Suppressor macrophage treated with lipopolysaccharide for 4 hours (primary cell): ENCODE measurements around the gene CMTM8.

ENCODE experiments used
- DNase-seq: peaks from one replicate; pipeline ENCODE4 v3.0.0-alpha.2; 2020

Gene CMTM8

DNA sequence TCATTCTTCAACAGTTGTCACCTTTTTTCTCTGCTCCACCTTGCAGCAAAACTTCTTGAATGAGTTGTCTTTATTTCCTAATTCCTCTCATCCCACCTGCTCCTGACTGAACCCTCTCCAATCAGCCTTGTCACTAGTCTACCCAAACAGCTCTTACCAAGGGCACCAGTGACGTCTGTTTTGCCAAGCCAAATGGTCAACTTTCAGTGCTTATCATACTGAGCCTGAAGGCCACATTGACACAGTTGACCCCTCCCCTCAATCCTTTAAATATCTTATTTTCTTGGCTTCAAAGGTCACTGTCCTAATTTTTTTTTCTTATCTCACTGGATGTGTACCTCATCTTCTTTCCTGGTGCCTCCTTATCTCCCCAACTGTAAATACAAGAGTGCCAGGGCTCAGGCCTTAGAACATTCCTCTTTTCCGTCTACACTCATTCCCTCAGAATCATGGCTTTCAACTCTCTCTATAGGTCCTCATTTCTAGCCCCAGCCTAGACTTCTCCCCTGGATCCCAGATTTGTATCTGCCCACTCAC lies 43.2 kb downstream of the CMTM8 start:
- DNase-seq = no peak

DNA sequence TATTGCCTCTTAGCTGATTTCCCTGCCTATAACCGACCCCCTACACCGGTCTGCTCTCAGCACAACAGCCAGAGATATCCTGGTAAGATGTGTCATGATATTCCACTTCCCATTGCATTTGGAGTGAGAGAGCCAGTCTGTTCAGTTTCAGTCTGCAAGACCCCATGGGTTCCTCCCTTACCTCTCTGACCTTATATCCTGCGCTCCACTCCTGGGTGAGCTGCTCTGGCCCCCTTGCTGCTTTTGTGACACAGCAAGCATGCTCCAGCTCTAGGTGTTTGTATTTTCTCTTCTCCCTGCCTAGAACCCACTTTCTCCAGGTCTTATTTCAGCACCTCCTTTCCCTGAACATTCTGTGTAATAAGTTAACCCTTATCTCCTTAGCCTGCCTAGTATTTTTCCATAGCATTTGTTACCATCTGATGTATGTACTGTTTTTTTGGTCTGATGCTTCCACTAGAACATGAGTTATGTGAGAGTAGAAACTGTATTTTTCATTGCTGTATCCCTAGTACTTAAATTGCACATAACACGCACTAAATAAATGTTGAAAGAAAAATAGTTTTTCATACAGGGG lies 44.2 kb downstream of the CMTM8 start:
- no peak for DNase-seq

DNA sequence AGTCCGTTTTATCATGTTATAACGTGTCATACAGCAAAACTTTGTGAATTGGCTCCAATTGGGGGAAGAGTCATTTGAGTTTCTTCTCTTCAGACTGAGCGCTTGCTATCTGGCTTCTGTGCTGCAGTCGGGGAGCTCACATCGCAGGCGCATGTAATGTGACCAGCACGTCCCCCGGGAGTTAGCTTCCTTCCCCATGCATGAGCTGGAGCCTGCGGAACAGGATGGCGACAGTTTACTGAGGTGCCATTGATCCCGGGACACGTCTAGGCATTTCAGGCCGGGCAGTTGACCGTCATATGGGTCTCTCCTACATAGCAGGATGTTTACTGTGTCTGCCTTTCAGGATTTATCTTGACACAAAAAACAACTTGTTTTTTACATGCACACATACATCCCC lies 44.8 kb downstream of the CMTM8 start:
- DNase-seq = no peak

DNA sequence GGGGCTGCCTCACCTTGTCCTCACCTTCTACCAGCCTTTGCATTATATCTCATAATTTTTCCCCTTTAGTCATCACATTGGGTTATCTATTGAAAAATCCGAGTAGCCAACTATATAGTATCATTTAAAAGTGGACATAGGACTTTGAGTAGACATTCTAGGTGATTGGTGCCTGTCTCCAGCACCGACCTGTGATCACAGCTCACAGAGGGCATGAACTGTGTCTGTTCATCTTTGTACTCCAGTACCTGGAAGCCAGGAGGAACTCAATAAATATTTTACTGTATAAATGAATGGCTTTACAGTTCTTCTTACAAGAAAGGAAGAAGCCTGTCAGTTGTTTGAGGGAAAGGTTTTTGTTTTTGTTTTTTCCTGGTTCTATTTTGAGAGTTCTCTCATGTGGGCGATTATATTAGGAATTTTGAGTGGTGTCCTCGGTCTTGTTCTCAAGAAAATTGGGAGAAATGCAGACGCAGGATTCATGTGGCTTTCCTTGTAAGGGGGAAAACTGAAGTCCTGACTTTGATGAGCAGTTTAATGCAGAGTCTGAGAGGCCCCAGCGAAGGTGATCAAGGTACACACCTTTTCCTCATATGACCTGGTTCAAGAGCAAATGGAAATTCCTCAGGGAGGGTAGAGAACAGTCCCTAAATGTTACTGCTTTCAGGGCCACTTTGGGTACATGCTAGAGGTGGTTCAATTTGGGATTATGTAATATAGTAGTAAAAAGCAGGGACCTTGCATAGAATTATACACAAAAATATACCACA lies 46.1 kb downstream of the CMTM8 start:
- DNase-seq = no peak

DNA sequence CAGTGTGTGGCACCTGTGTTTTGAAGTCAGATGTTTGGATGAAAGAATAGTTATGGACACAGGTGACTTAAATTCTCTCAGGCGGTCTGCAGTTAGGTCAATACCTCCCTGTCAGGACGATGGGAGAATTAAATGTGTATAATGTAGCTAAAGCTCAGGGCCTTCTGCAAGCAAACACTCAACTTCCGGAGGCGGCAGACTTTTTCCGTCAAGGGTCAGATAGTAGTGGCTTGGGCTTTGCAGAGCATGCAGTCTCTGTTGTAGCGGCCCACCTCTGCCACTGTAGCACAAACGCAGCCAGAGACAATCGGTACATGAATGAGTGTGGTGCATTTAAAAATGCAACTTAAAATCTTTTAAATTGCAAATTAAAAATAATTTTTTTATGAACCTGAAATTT lies 47.4 kb downstream of the CMTM8 start:
- DNase-seq = no peak

DNA sequence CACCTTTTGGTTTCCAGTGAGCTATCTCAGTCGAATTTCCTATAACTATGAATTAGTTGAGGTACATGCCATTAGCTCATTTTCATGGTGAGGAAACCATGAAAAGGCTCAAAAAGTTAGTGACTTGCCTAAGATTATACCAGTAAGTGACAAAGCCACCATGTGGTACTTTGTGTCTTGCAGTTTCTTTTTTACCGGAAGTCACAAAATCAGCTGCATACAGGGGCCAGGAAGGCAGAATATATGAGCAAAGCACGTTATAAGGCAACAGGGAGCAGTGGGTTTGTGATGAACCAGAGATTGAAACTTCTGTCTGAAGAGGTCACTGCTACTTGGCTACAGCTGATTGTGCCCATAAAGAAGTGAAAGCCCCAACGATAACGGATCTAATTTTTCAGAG lies 50.3 kb downstream of the CMTM8 start:
- DNase-seq = peak; percentile 45

DNA sequence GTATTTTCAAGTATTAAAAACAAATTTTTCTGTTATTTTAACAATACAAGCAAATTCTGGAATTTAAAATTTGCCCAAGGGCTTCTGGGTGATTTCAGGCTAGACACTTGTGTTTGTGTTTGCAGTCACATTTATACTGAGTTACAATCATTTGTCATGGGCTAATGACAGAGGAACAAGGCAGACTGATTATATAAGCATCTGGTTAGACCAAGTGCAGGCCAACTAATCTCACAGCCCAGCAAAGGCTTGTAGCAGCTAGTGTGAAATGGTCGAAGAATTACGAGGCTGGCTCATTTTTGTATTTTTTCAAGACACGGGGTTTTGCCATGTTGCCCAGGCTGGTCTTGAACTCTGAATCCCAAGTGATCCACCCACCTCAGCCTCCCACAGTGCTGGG lies 52.1 kb downstream of the CMTM8 start:
- DNase-seq = no peak

DNA sequence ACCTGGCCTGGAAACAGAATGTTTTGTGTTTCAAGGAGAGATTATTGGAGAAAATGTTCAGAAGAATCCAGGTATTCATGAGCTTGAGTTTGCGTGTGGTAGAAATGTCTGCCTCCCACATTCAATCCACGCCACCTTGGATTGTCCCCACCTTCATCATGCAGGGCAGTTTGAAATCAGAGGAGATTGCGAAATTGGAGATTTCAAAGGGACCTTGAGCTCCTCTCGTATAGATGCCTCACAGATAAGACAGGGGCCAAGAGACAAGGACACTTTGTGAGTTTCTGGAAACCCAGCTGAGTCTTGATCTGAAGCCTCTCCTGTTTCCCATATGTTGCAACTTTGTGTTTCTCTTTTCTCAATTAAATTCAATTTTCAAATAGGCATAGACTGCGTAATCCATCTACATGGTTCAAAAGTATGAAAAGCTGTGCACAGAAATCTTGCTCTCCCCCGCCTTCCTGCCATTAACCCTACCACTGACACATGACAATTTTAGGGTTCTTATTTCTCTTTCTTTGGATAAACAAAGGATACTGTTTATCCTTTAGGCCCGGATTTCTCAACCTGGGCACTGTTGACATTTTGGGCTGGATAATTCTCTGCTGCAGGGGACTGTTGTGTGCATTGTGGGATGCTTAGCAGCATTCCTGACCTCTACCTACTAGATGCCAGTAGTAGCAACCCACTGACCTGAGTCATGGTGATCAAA lies 53.8 kb downstream of the CMTM8 start:
- DNase-seq = no peak

DNA sequence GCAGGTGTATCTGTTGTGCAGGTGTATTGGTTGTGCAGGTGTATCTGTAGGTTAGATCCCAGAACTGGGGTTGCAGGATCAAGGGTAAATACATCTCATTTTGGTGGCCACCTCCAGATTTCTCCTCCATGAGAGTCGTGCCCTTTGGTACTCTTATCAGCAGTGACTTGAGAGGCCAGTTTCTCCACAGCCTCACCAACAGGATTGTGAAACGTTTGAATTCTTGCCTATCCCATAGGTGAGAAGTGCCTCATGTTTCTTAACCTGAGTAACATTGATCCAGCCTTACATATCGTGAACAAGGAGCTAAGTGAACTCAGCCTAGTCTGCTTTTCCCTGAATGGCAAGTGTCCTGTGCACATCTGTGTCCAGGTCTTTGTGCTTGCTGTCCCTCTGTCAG lies 55.4 kb downstream of the CMTM8 start:
- no peak for DNase-seq

DNA sequence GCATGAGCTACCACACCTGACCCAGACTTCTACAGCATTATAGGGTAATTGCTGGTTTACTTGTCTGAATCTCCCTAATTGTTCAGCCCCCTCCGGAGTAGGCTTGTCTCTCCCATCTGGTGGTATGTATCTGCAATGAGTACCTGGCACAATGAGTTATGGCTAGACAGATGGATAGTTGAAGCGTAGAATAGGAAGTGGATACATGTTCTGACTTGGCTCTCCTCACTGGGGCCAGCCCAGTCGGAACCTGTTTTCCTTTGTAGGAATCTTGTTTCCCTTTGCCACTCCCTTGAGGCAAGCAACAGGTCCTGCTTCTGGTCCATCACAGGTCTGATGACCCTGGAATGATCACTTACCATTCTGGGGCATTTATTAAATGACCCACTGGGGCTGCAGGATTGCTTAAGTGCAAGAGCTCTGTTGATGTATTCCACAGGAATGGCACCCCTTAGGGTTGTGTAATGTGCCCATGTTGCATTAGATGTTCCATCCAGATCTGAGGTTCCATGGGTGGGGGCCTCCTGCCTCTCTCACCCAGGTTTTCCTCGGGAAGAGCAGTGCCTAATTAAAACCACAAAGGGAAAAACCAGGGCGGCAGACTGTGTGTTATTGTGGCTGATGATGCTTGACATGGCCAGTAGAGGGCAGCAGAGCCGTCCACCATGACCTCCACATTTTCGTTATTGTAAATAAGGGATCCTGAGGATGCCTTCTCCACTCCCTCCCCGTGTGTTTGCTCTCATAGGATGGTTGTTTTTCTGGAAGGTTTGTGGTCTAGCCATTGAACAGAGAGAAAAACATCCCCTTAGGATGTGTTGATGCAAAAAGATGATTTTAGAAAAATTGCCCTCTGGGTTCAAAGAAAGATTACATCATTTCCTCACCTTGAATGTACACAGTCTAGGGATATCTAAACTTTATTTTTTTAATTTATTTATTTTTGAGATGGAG lies 58.0 kb downstream of the CMTM8 start:
- peak; percentile 71 for DNase-seq

DNA sequence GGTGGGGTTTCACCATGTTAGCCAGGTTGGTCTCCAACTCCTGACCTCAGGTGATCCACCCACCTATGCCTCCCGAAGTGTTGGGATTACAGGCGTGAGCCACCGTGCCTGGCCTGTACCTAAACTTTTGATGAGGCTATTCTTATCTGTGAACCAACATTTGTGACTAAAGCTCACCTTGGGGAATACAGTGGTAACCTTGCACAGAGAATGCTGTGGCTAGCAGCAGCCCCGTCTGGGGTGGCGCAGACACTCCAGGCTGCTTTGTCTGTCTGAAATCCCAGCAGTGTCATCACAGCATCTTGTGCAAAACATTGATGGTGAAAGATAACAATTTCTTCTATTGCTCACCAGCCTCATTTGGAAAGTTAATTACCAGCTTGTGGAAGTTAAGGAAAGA lies 58.9 kb downstream of the CMTM8 start:
- no peak for DNase-seq

DNA sequence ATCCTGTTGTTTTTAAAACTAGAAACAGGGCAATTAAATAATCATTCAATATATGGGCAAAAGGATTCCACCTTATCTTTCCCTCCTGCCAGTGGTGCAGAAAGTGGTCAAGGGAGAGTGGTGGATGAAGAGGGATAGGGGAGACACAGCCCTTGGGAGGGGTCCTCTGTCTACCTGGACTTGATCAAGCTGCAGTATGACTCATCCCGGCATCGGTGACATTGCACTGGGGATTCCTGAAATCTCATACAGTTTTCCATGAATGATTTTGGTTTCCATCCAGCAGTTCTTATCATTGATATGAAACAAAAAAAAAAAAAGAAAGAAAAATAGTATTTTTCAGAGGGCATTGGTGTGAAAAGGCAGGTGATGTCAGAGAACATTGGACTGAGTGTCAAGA lies 62.9 kb downstream of the CMTM8 start:
- DNase-seq = no peak

DNA sequence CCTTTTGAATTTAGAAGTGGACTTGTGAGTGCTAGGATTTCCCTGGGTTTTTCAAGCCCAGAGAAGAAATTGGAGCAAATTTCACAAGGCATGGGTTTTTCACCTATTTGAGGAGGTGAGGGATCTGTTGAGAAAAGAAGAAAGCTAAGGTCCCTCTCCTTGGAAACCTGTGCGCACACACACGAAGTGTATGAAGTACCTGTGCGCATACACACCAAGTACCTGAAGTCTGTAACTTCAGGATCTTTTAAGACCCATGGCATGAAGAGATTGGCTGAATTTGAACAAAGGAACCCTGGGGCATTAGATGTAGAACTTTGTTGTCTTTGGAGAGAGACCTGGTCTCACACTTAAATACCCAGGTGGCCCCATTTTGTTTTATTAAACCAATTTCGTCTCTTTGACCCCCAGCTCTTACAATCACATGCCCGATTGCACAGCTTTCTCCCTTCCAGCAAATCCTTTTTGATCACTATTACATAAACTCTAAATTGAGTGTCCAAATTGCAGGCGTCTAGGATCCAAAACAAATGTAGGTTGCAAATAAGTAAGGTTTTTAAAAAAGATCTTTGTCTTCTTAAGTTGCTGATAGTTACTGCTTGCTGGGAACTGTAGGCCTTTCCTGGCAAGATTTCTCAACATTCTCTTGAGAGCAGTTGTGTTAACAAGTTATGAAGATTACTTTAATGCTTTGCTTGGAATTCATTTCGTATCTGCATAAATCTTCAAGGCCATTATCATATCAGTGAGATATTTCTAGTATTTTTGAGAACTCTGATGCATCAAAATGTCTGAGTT lies 64.3 kb downstream of the CMTM8 start:
- DNase-seq = no peak

DNA sequence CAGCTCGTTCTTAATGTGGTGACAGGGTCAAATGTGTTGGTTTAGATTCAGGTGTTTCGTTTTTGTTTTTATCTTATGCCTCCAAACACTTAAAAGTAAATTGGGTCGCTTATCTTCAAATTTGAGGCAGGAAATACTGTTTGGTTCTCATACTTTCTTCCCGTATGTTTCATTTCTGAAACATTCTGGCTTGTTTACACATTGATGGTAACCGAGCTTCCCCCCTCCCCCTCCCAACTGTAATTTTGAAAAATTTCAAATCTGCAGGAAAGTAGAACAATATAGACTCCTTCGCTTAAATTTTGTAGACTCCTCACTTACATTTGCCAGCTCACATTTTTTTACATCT lies 64.9 kb downstream of the CMTM8 start:
- no peak for DNase-seq

DNA sequence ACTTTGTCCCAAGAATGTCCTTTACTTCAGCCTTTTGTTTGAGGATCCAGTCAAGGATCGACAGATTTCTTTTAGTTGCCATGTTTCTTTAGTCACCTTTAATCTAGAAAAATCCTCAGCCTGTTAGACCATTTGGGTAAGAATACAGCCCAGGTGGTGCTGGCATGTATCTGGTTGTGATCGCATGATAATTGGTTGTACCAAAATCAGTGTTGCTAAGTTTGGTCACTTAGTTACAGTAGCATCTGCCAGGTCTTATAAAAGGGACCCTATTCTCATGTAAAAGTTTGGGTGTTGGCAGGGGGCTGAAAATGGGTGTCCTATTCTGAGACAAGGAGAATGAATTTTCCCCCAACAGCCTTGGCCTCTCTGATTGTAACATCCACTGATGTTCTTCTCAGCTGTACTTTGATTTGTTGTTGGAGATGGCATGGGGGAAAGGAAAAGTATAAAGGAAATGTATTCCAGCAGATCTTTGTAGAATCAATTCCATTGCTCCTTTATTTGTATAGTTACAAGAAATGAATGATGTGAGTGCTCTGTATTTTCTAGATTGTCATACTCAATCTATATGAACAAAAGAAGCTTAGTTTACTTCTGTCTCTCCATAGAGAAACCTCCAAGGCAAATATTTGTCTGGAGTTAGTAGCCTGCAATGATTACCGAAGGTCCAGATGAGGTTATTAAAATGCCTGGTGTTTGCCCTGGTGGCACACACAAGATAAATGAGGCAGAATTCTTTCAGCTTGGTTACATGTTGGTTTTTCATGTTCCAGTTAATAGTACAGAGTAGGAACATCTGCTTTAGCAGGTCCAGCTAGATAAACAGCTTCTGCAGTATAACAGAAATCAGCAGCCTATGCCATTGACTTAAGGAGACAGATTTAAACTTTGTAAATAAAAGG lies 65.7 kb downstream of the CMTM8 start:
- DNase-seq = no peak

DNA sequence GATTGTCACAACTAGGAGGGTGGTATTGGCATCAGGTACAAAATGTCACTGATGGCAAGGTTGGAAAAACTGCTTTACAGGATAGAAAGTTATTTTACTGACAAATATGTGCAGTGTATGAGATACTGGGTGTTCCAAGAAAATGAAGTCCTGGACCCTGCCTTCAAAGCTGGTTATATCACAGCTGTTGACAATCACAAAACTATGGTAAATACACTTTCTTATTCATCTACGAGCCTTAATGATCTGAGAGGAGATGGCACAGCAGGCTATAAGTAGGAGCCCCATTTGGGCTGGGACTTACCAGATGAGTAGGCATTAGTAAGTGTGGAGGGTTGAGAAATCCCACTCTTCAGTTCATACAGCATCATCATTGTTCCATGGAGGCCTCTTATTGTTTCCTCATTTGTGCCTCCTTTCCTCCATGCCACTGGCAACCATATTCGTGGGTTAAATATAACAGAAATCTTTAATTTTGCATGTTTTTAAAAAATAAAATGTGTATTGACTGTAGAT lies 66.9 kb downstream of the CMTM8 start:
- peak; percentile 37 for DNase-seq

DNA sequence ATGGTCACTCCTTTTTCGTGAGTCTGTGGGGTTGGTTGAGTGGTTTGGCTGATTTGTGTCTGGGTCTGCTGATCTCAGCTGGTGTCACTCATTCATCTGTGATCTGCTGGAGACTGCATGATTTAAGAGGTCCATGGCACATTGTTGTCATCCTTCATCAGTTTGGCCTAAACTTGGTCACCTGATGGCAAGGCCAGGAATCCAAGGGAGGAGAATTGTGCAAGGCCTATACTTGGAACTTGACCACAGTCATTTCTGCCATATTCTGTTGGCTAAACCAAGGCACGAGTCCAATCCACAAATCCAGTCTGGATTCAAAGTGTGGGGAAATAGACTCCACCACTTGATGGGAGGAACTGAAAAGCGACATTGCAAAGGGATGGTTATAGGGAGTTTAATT lies 67.6 kb downstream of the CMTM8 start:
- no peak for DNase-seq

DNA sequence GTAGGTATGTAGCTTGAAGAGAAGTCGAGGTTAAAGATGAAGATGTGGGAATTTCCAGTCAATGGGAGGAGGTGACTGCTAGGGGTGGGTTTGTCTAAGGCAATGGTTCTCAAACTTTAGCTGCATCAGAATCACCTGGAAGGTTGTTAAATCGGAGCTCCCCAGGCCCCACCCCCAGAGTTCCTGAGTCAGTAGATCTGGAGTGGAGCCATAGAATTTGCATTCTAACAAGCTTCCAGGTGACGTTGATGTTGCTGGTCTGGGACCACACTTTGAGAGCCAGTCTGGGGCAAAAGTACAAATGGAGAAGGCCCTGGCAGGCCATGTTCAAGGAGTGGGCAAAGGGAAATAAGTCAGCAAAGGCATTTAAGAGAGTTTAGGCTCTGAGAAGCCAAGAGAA lies 69.1 kb downstream of the CMTM8 start:
- DNase-seq = no peak

DNA sequence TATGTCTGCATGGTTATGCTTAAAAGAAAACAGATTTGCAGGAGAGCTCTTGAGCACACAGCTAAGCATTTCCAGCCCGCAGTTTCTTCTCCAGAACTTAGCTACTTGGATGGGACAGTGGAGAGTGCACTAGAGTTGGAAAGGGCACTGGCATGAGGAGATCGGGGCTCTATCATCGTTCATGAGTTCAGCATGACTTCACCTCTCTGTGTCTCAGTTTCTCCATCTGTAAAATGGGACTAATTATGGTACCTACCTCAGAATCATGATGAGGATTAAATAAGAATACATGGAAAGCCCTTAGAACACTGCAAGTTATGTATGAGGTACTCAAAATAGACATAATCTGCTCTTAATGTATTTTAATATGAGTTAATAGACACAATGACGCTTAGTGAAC lies 69.9 kb downstream of the CMTM8 start:
- no peak for DNase-seq

DNA sequence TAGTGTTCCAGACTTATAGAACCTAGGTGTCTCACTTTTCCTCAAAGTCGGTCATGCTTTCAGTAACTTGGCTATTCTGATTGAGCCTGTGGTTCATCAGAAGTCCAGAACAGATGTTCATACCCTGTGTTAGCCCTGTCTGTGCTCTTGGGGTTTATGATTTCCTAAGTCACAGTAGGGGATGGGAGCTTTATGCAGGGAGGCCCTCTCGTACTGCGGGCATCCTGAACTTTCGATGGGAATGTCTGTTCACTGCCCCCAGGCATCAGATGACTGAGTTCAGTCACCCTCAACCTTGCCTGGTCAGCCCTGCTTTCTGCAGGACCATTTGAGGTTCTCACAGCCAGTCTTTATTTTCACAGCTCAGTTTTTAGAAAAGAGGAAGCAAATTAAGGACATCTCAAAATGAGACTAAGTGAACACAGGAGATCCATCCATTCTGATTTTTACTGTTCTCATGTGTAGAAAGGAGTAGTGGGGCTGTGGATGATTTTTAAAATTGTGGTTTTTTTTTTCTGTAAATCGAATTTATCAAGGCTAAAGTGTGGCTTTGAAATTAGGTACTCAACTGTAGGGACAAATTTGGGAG lies 71.3 kb downstream of the CMTM8 start:
- DNase-seq = no peak
